ENCODE data around the gene PROKR2.

The PROKR2 gene
- total RNA-seq, result 0 to 0.62 (median 0.23) reads per million in 4 experiments

GRCh38 chr20:5316188-5317158 lies at the start of gene PROKR2:
Gene PROKR2, minus strand, starts transcription at chr20:5316954. Its CDS starts 2,585 bp downstream, at chr20:5314369.
- no peak for DNase-seq

- no peak for DNase-seq
Measured at GRCh38 chr20:5364997-5365597, 48.3 kb upstream of the PROKR2 start.

GRCh38 chr20:5364136-5364821 lies 47.5 kb upstream of the PROKR2 start:
- no peak for DNase-seq

- DNase-seq, result no peak
Measured at GRCh38 chr20:5362771-5363170, 46.0 kb upstream of the PROKR2 start.

- DNase-seq, result no peak
Measured at GRCh38 chr20:5361176-5361575, 44.4 kb upstream of the PROKR2 start.

- no peak for DNase-seq
Measured at GRCh38 chr20:5357946-5358345, 41.2 kb upstream of the PROKR2 start.

- DNase-seq, result no peak
Measured at GRCh38 chr20:5356941-5357340, 40.2 kb upstream of the PROKR2 start.

GRCh38 chr20:5354901-5355300 lies 38.1 kb upstream of the PROKR2 start:
- no peak for DNase-seq

- DNase-seq, result no peak
Measured at GRCh38 chr20:5353624-5354496, 37.1 kb upstream of the PROKR2 start.

GRCh38 chr20:5349448-5349847 lies 32.7 kb upstream of the PROKR2 start:
- no peak for DNase-seq

- DNase-seq, result no peak
Measured at GRCh38 chr20:5342021-5342420, 25.3 kb upstream of the PROKR2 start.

GRCh38 chr20:5331340-5331739 lies 14.6 kb upstream of the PROKR2 start:
- no peak for DNase-seq

- no peak for DNase-seq
Measured at GRCh38 chr20:5328268-5328667, 11.5 kb upstream of the PROKR2 start.

- no peak for DNase-seq
Measured at GRCh38 chr20:5327356-5327755, 10.6 kb upstream of the PROKR2 start.

GRCh38 chr20:5315807-5316187 lies 957 bp downstream of the PROKR2 start:
- no peak for DNase-seq

- no peak for DNase-seq
Measured at GRCh38 chr20:5313916-5314315, 2.8 kb downstream of the PROKR2 start.

GRCh38 chr20:5312518-5312917 lies 4.2 kb downstream of the PROKR2 start:
- DNase-seq, result no peak

- no peak for DNase-seq
Measured at GRCh38 chr20:5309971-5310370, 6.8 kb downstream of the PROKR2 start.

- DNase-seq, result no peak
Measured at GRCh38 chr20:5298811-5299210, 17.9 kb downstream of the PROKR2 start.

GRCh38 chr20:5297280-5298004 lies 19.3 kb downstream of the PROKR2 start:
- no peak for DNase-seq

- no peak for DNase-seq
Measured at GRCh38 chr20:5290596-5290995, 26.2 kb downstream of the PROKR2 start.

- DNase-seq, result no peak
Measured at GRCh38 chr20:5282561-5282960, 34.2 kb downstream of the PROKR2 start.

Measured in effector CD8-positive, alpha-beta T cell (primary cell).